ENCODE results near the gene ADCY7.

GRCh38 chr16:50261707-50262235, 4.6 kb upstream of the ADCY7 start:
- TF ChIP-seq, protein P1, sequence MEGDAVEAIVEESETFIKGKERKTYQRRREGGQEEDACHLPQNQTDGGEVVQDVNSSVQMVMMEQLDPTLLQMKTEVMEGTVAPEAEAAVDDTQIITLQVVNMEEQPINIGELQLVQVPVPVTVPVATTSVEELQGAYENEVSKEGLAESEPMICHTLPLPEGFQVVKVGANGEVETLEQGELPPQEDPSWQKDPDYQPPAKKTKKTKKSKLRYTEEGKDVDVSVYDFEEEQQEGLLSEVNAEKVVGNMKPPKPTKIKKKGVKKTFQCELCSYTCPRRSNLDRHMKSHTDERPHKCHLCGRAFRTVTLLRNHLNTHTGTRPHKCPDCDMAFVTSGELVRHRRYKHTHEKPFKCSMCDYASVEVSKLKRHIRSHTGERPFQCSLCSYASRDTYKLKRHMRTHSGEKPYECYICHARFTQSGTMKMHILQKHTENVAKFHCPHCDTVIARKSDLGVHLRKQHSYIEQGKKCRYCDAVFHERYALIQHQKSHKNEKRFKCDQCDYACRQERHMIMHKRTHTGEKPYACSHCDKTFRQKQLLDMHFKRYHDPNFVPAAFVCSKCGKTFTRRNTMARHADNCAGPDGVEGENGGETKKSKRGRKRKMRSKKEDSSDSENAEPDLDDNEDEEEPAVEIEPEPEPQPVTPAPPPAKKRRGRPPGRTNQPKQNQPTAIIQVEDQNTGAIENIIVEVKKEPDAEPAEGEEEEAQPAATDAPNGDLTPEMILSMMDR (IDR thresholded peaks at IDR 0.05) = no peak
- no peak for TF ChIP-seq POLR2A (IDR thresholded peaks at IDR 0.05)
- no peak for TF ChIP-seq EP300 (IDR thresholded peaks at IDR 0.05)

Data from gastroesophageal sphincter (tissue), 3 donors.